Measurements from ENCODE around the gene SUCNR1. TPM values are rescaled to one million over a fixed set of nuclear protein-coding genes. Genes with fewer than 3 reads are reported as not detected.
"Not testable (repeated sequence)": the region's sequence is repeated elsewhere in the genome, so short reads cannot be mapped to it uniquely, and the experiment has no call there.

The SUCNR1 gene
- total RNA-seq, 4 donors from 2014 or later = 0.10 to 0.20 TPM; not detected in 2

DNA sequence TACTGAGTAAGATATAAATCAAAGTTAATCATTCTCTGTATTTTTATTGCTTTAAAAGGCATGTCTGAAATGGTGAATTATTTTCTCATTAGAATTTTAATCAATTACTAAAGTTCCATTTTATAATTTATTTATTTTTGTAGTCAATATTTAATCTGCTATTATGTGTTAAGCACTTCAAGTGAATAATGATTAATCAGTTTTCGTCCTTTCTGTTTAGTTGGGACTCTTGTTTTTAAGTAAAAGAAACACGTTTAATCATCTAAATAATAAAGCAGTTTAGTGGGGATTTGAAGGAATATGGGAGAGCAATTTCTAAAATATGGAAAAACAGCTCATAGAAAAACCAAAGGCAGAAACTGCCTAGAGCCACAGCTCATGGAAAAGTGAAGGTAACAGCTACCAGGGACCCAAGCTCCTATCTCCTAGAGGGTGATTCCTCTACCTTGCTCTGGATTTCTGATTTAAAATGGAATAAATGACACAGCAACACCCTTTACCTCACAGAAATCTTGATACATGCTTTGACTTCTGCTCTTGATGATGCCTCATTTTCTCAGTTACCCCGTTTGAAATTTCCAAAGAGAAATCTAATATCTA is 28.0 kb upstream of the SUCNR1 start:
- DNase-seq (no peak), ATAC-seq (no peak)
- Histone ChIP-seq H3K36me3 (no peaks in the 10 kb centered on the region), H3K4me1 (no peaks in the 10 kb centered on the region), H3K4me3 (no peak overlapping the region), H3K9me3 (no peaks in the 10 kb centered on the region), H3K27me3 (no peaks in the 10 kb centered on the region), H3K27ac (no peak overlapping the region)
- intact Hi-C loops (cut with DNase I; ENCODE audit: low total_unique reads) = no loop called here
- in situ Hi-C loops (cut with MboI; ENCODE audit: low sequenced_read_pairs in 4 of 4) = no loop called here
- no peak for TF ChIP-seq POLR2A (IDR thresholded peaks at IDR 0.05)
- TF ChIP-seq, protein P1, sequence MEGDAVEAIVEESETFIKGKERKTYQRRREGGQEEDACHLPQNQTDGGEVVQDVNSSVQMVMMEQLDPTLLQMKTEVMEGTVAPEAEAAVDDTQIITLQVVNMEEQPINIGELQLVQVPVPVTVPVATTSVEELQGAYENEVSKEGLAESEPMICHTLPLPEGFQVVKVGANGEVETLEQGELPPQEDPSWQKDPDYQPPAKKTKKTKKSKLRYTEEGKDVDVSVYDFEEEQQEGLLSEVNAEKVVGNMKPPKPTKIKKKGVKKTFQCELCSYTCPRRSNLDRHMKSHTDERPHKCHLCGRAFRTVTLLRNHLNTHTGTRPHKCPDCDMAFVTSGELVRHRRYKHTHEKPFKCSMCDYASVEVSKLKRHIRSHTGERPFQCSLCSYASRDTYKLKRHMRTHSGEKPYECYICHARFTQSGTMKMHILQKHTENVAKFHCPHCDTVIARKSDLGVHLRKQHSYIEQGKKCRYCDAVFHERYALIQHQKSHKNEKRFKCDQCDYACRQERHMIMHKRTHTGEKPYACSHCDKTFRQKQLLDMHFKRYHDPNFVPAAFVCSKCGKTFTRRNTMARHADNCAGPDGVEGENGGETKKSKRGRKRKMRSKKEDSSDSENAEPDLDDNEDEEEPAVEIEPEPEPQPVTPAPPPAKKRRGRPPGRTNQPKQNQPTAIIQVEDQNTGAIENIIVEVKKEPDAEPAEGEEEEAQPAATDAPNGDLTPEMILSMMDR (IDR thresholded peaks at IDR 0.05 in 4 of 5, conservative IDR thresholded peaks at IDR 0.05 in 1 of 5) = no peak

DNA sequence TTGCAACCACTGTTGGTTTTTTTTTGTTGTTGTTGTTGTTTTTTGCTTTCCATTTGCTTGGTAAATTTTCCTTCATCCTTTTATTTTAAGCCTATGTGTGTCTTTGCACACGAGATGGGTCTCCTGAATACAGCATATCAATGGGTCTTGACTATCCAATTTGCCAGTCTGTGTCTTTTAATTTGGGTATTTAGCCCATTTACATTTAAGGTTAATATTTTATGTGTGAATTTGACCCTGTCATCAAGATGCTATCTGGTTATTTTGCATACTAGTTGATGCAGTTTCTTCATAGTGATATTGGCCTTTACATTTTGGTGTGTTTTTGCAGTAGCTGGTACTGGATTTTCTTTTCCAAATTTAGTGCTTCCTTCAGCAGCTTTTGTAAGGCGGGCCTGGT is 23.4 kb upstream of the SUCNR1 start:
- H3K27me3 ChIP-seq; DNase-seq; intact Hi-C loops (cut with DNase I; ENCODE audit: low total_unique reads); in situ Hi-C loops (cut with MboI; ENCODE audit: low sequenced_read_pairs in 4 of 4); H3K36me3 ChIP-seq; H3K9me3 ChIP-seq; ATAC-seq; H3K4me1 ChIP-seq; H3K27ac ChIP-seq; H3K4me3 ChIP-seq: not testable (repeated sequence)

DNA sequence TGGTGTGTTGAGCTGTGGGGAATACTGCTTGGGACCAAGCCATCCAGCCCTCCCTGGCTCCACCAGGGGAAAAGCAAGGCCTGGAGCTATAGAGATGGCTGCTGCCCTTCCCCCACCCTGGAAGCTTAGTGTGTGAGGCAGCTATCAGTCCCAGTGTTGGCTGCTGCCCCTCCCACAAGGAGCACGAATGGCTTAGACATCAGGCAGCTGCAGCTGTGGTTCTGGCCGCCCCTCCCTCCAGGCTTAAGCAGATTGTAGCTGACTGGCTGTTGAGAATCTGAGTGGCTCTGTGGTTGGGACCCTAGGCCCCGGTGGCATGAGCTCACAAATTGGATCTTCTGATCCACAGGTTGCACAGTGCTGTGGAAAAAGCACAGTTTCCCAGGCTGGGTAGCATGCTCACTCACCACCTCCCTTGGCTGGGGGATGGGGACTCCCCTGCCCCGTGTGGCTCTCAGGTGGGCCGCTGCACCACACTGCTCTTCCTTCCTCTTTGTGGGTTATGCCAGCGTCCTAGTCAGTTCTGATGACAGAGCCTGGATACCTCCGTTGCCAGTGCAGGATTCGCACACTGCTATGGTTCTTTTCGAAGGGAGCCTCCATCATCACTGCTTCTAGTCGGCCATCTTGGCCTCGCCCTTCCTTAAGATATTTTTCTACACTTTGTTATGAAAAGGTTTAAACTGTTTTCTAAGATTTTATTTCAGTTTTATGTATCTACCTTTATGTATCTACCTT is 21.2 kb upstream of the SUCNR1 start:
- no peak for DNase-seq
- TF ChIP-seq, protein P1 (IDR thresholded peaks at IDR 0.05 in 4 of 5, conservative IDR thresholded peaks at IDR 0.05 in 1 of 5) = no peak
- TF ChIP-seq POLR2A (IDR thresholded peaks at IDR 0.05) = no peak

DNA sequence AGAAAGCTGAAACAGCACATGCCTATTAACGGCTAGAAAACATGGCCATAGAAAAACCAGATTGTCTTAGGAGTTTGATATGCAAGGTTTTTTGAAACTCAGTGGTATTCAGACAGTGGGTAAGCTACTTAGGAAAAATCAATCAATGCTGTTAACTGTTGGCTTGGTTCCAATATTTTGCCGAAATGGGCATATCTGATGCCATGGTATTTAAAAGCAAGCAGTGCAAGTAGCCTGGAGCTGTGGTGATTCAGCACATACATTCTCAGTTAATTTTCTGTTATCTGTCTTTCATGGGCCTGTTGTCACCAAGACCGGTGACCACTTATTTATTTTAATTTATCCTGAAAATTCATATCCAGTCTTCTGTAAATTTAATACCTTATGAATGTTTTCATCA is 17.3 kb upstream of the SUCNR1 start:
- DNase-seq (no peak), ATAC-seq (no peak)
- intact Hi-C loops (cut with DNase I; ENCODE audit: low total_unique reads) (no loop called here), in situ Hi-C loops (cut with MboI; ENCODE audit: low sequenced_read_pairs in 4 of 4) (no loop called here)
- TF ChIP-seq POLR2A (IDR thresholded peaks at IDR 0.05) = no peak
- TF ChIP-seq, protein P1 (IDR thresholded peaks at IDR 0.05 in 4 of 5, conservative IDR thresholded peaks at IDR 0.05 in 1 of 5) = no peak
- Histone ChIP-seq H3K9me3 (no peaks in the 10 kb centered on the region), H3K4me1 (no peaks in the 10 kb centered on the region), H3K4me3 (no peak overlapping the region), H3K36me3 (no peaks in the 10 kb centered on the region), H3K27me3 (no peaks in the 10 kb centered on the region), H3K27ac (no peak overlapping the region)

More for the DNA sequence above, 21.2 kb upstream of the SUCNR1 start:
- no peaks in the 10 kb centered on the region for H3K36me3 ChIP-seq
- H3K27me3 ChIP-seq = no peaks in the 10 kb centered on the region
- no peak overlapping the region for H3K27ac ChIP-seq
- intact Hi-C loops (cut with DNase I; ENCODE audit: low total_unique reads) = no loop called here
- no peaks in the 10 kb centered on the region for H3K4me1 ChIP-seq
- no peak for ATAC-seq
- no peaks in the 10 kb centered on the region for H3K9me3 ChIP-seq
- in situ Hi-C loops (cut with MboI; ENCODE audit: low sequenced_read_pairs in 4 of 4) = no loop called here
- H3K4me3 ChIP-seq = no peak overlapping the region

DNA sequence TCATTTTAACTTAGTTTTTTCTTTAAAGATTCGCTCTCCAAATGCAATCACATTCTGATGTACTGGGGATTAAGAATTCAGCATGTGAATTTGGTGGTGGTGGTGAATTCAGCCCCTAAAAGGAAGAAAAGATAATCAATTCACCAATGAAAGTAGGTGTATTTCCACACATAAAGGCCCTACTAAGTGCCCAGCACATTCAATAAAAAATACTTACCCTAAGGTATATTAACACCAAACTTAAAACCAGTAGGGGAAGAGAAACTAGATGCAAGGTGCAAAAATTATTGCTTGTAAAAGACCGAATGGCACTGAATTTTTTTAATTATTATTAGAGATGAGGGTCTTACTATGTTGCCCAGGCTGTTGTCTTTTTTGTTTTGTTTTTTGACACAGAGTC is 16.8 kb upstream of the SUCNR1 start:
- Histone ChIP-seq H3K27me3 (no peaks in the 10 kb centered on the region), H3K4me1 (no peaks in the 10 kb centered on the region), H3K9me3 (no peaks in the 10 kb centered on the region), H3K4me3 (no peak overlapping the region), H3K36me3 (no peaks in the 10 kb centered on the region), H3K27ac (no peak overlapping the region)
- no peak for TF ChIP-seq POLR2A (IDR thresholded peaks at IDR 0.05)
- TF ChIP-seq, protein P1 (IDR thresholded peaks at IDR 0.05 in 4 of 5, conservative IDR thresholded peaks at IDR 0.05 in 1 of 5) = no peak
- ATAC-seq (no peak), DNase-seq (no peak)
- intact Hi-C loops (cut with DNase I; ENCODE audit: low total_unique reads) (no loop called here), in situ Hi-C loops (cut with MboI; ENCODE audit: low sequenced_read_pairs in 4 of 4) (no loop called here)
